HFFc6 (cell line): ENCODE results near the gene NAPSA. TPM values are rescaled to one million over a fixed set of nuclear protein-coding genes. Genes with fewer than 3 reads are reported as not detected.
A peak's percentile ranks its signal among the peaks of the same experiment; 100 is the strongest.
"Not testable (repeated sequence)": the region's sequence is repeated elsewhere in the genome, so short reads cannot be mapped to it uniquely, and the experiment has no call there.

Experiments
- DNase-seq: peaks from one replicate; pipeline ENCODE4 v3.0.0-alpha.2; 2018
- H3K27ac Mint-ChIP-seq: 2 replicates; pipeline ENCODE4 v1.8.0; 2020; ENCODE audit warnings: mild to moderate bottlenecking, mixed read lengths
- H3K27me3 Mint-ChIP-seq: 2 replicates; pipeline ENCODE4 v1.8.0; 2021; ENCODE audit warnings: mild to moderate bottlenecking, moderate library complexity, mixed read lengths; ENCODE audit not compliant: insufficient read depth
- H3K36me3 Mint-ChIP-seq: 2 replicates; pipeline ENCODE4 v1.8.0; 2021; ENCODE audit warnings: low read depth, mixed read lengths
- H3K4me1 Mint-ChIP-seq: 2 replicates; pipeline ENCODE4 v1.8.0; 2020; ENCODE audit warnings: low read depth, mixed read lengths
- H3K4me3 Mint-ChIP-seq: 2 replicates; pipeline ENCODE4 v1.8.0; 2020; ENCODE audit warnings: mild to moderate bottlenecking, moderate library complexity, mixed read lengths
- H3K9me3 Mint-ChIP-seq: 2 replicates; pipeline ENCODE4 v1.8.0; 2020; ENCODE audit warnings: mild to moderate bottlenecking, mixed read lengths
- total RNA-seq, 6 experiments: library from RNA; stranded (reverse); fragmentation: NEBNext Ultra II Directional; extraction: Animal tissue kit (Norgen Biotek cat#: 25700); gene quantifications; 2 replicates in 1 of 6; 3 replicates in 5 of 6; pipeline ENCODE4 v1.2.3, GENCODE V29; 2021
- TF ChIP-seq, protein P1 (sequence below): fragments of 200-600 bp; sonication (generic); IDR thresholded peaks from 2 replicates; pipeline ENCODE4 v1.5.0; 2021; ENCODE audit warnings: antibody characterized with exemption, mild to moderate bottlenecking

The NAPSA gene
- total RNA-seq, 6 experiments from 2014 or later = 0.12 to 0.66 (median 0.41) TPM; not detected in 2

DNA sequence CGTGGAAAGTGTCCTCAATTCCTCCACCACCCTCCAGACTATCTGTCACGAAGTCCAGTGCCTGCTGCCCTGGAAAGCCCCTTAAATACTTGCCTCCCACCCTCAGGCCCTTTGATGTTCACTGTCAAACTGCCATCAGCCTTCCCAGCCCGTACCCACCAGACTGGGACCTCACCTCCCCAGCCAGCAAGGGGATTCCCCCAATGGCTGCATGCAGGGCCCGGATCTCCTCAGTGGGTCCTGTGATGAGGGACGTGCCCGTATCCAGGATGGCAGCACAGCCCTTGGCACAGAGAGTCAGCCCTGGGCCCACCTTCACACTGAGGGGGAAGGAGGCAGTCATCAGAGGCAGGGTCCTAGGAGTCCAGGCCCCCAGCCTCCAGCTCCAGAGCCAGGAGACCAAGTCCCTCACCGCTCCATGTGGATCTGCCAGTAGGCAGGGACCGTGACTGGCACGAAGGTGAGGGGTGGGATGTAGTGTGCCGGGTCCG is 6.1 kb downstream of the NAPSA start:
- no peak overlapping the region for H3K27ac Mint-ChIP-seq
- H3K36me3 Mint-ChIP-seq = no peaks in the 10 kb centered on the region
- TF ChIP-seq, protein P1, sequence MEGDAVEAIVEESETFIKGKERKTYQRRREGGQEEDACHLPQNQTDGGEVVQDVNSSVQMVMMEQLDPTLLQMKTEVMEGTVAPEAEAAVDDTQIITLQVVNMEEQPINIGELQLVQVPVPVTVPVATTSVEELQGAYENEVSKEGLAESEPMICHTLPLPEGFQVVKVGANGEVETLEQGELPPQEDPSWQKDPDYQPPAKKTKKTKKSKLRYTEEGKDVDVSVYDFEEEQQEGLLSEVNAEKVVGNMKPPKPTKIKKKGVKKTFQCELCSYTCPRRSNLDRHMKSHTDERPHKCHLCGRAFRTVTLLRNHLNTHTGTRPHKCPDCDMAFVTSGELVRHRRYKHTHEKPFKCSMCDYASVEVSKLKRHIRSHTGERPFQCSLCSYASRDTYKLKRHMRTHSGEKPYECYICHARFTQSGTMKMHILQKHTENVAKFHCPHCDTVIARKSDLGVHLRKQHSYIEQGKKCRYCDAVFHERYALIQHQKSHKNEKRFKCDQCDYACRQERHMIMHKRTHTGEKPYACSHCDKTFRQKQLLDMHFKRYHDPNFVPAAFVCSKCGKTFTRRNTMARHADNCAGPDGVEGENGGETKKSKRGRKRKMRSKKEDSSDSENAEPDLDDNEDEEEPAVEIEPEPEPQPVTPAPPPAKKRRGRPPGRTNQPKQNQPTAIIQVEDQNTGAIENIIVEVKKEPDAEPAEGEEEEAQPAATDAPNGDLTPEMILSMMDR = no peak
- 0 out of 2 replicates have a peak, but pooled peaks cover 4% of the 10 kb centered on the region for H3K9me3 Mint-ChIP-seq
- no peak for DNase-seq
- H3K4me3 Mint-ChIP-seq = no peak overlapping the region
- H3K4me1 Mint-ChIP-seq = no peaks in the 10 kb centered on the region
- peaks cover 10% of the 10 kb centered on the region for H3K27me3 Mint-ChIP-seq

DNA sequence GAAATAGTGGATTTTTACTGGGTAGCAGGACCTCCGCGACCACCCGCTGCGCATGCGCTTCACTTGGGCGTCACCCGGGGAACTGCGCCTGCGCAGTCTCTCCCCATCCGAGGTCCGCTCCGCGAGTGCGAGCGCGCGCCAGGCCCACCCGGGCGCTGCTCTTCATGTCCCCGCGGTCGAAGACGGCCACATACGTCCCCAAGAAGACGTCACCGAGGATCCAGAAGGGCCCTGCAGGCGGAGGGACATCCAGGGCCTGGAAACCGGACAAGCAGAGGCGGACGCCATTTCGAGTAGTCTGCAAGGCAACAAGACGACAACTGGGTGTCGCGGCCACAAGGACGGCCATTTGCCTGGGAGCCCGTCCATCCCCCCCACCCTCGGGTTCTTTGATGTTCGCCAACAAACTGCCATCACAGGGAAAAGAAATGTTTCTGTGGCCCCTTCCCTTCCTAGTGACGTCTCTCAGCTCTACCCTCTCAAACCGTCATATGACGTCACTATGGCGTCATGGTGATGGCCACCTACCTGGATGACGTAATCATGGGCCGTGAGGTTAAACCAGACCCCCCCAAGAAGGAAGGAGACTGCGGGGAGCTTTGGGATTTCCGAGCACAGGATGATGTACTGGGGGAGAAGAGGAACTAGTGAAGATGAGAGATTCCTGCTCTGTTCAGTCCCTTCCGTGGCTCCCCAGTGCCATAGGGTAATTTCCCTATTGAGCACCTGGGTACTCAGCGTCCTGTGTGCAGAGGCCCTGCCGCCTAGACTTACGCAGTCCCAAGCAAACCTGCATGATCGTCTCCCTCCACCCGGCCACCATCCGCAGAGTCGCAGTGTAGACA is 6.7 kb downstream of the NAPSA start:
- Mint-ChIP-seq H3K27ac (no peak overlapping the region), H3K4me1 (no peaks in the 10 kb centered on the region), H3K27me3 (peaks cover 10% of the 10 kb centered on the region), H3K36me3 (no peaks in the 10 kb centered on the region), H3K9me3 (0 out of 2 replicates have a peak, but pooled peaks cover 4% of the 10 kb centered on the region), H3K4me3 (no peak overlapping the region)
- TF ChIP-seq, protein P1 = no peak
- no peak for DNase-seq

DNA sequence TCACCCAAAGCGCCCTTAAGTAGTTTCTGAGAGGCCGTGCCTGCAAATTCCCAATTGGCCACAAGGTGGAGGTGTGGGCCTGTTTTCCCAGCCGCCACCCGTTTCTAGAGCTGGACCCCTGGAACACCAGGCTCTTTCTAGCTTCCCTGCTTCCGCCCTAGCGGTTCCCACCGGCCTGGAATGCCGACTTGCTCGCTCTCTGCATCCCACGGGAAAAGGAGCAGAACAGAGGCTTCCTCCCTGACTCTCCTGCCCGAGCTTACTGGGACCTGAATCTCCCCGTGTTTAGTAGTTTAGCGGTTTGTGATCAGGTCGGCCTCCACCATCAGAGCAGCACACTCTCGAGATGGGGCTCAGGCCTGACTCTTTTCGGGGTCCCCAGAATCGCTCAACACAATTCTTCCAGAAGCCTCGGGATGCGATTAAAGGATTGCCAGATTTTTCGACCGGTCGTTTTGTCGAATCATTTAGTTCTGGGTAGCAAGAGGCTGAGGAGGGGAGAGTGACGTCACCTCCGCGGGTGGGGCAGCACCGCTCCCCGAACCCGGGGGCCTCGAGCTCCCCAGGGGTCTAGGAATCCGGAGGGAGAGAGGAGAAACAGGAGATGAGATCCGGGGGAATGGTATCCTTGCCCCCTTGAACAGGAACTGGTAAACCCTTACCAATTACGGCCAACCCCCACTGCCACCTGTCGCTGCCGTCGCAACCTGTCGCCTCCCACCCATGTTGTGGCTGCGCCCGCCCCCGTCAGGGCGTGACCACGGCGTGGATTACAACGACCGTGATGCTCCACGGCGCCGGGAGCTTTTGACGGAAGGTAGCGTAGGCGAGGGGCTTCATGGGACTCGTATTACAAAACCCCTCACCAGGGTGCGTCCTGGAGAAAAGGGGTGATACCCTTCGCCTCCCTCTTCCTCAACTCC is 8.0 kb downstream of the NAPSA start:
- TF ChIP-seq, protein P1 = peak; percentile 90
- H3K9me3 Mint-ChIP-seq = 0 out of 2 replicates have a peak, but pooled peaks cover 4% of the 10 kb centered on the region
- H3K36me3 Mint-ChIP-seq = no peaks in the 10 kb centered on the region
- H3K4me3 Mint-ChIP-seq = peak overlapping the region; percentile 81
- DNase-seq = peak; percentile 42
- no peaks in the 10 kb centered on the region for H3K4me1 Mint-ChIP-seq
- peaks cover 10% of the 10 kb centered on the region for H3K27me3 Mint-ChIP-seq
- no peak overlapping the region; the same call in 1 of the 2 replicates for H3K27ac Mint-ChIP-seq

DNA sequence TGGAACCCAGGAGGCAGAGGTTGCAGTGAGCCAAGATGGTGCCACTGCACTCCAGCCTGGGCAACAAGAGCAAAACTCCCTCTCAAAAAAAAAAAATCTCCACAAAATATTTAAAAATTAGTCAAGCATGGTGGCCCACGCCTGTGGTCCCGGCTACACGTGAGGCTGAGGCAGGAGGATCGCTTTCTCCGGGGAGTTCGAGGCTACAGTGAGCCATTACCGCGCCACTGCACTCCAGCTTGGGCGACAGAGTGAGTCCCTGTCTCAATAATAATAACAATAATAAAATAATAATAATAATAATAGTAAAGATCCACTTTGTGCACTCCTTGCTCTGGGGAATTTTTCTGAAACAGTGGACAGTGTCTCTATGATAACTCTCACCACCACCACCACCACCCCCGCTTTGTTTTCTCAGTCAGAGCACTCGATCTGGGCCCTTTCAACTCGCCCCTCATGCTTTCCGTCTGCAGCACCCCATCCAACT is 8.7 kb downstream of the NAPSA start:
- peaks cover 15% of the 10 kb centered on the region for H3K27me3 Mint-ChIP-seq
- H3K27ac Mint-ChIP-seq = no peak overlapping the region
- no peak overlapping the region; the same call in 1 of the 2 replicates for H3K4me3 Mint-ChIP-seq
- H3K9me3 Mint-ChIP-seq = 0 out of 2 replicates have a peak, but pooled peaks cover 4% of the 10 kb centered on the region
- H3K4me1 Mint-ChIP-seq = no peaks in the 10 kb centered on the region
- TF ChIP-seq, protein P1 = no peak
- H3K36me3 Mint-ChIP-seq = no peaks in the 10 kb centered on the region
- no peak for DNase-seq

DNA sequence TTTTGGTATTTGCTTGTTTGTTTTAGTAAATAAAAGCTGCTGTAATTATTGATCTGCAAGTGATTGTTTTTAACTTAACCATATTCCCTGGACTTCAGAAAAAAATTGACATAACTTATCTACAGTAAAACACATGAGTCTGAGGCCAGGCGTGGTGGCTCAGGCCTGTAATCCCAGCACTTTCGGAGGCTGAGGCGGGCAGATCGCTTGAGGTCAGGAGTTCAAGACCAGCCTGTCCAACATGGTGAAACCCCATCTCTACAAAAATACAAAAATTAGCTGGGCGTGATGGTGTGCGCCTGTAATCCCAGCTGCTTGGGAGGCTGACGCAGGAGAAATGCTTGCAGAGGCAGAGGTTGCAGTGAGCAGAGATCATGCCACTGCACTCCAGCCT is 12.0 kb downstream of the NAPSA start:
- not testable (repeated sequence) for H3K36me3 Mint-ChIP-seq, H3K4me3 Mint-ChIP-seq, H3K9me3 Mint-ChIP-seq, H3K27ac Mint-ChIP-seq, DNase-seq, H3K4me1 Mint-ChIP-seq
- peaks cover 21% of the 10 kb centered on the region for H3K27me3 Mint-ChIP-seq
